ENCODE measurements around the gene SPAG17.

- TF ChIP-seq CTCF (IDR thresholded peaks at IDR 0.05 in 4 of 5, conservative IDR thresholded peaks at IDR 0.05 in 1 of 5) (no peak), POLR2A (IDR thresholded peaks at IDR 0.05) (peak; percentile 72 to 77)
Observed at GRCh38 chr1:117929343-117930172, 255.5 kb downstream of the SPAG17 start, which contains the start of the genes GDAP2 and WDR3.

Data from gastrocnemius medialis (tissue), 4 donors.